GM23338 (cell line): ENCODE results near the gene GBF1. TPM values are rescaled to one million over a fixed set of nuclear protein-coding genes. Genes with fewer than 3 reads are reported as not detected.

Source experiments
- ATAC-seq: fragments of 200-7000 bp; cut with Tn5 transposase; 3 replicates; pipeline ENCODE4 v1.9.1; 2020
- DNase-seq: peaks from one replicate; pipeline ENCODE4 v3.0.0-alpha.2; 2015; ENCODE audit warnings: low spot score
- H2AFZ ChIP-seq: fragments of 200-600 bp; sonication (generic); 2 replicates; pipeline ENCODE4 v1.8.0; 2016; ENCODE audit warnings: antibody characterized with exemption, mild to moderate bottlenecking, moderate library complexity
- H3F3A ChIP-seq: fragments of 200-600 bp; sonication (generic); replicated peaks from 2 replicates; pipeline ENCODE4 v1.8.0; 2017; ENCODE audit warnings: antibody characterized with exemption, mixed run types, low read depth
- H3K27ac ChIP-seq: fragments of 200-600 bp; sonication (generic); 2 replicates; pipeline ENCODE4 v1.6.1; 2016; ENCODE audit warnings: low read depth
- H3K27me3 ChIP-seq: fragments of 200-600 bp; sonication (generic); 2 replicates; pipeline ENCODE4 v1.8.0; 2016; ENCODE audit warnings: mild to moderate bottlenecking, mixed run types, moderate library complexity; ENCODE audit not compliant: insufficient read depth
- H3K36me3 ChIP-seq: fragments of 200-600 bp; sonication (generic); 2 replicates; pipeline ENCODE4 v1.8.0; 2016; ENCODE audit warnings: mild to moderate bottlenecking; ENCODE audit not compliant: insufficient read depth
- H3K4me1 ChIP-seq: fragments of 200-600 bp; sonication (generic); 2 replicates; pipeline ENCODE4 v1.8.0; 2016; ENCODE audit warnings: mild to moderate bottlenecking, moderate library complexity; ENCODE audit not compliant: insufficient read depth
- H3K4me2 ChIP-seq: fragments of 200-600 bp; sonication (generic); 2 replicates; pipeline ENCODE4 v1.7.1; 2017; ENCODE audit warnings: mixed run types
- H3K4me3 ChIP-seq: fragments of 200-600 bp; sonication (generic); 2 replicates; pipeline ENCODE4 v1.6.1; 2016; ENCODE audit warnings: mixed run types
- H3K79me2 ChIP-seq: fragments of 200-600 bp; sonication (generic); replicated peaks from 2 replicates; pipeline ENCODE4 v1.8.0; 2017; ENCODE audit warnings: mild to moderate bottlenecking; ENCODE audit not compliant: insufficient read depth
- H3K9me2 ChIP-seq: fragments of 200-600 bp; sonication (generic); 2 replicates; pipeline ENCODE4 v1.8.0; 2017; ENCODE audit not compliant: insufficient read depth
- H4K20me1 ChIP-seq: fragments of 200-600 bp; sonication (generic); replicated peaks from 2 replicates; pipeline ENCODE4 v1.8.0; 2017; ENCODE audit warnings: mild to moderate bottlenecking; ENCODE audit not compliant: insufficient read depth
- H3K27ac Mint-ChIP-seq: 2 replicates; pipeline ENCODE4 v1.8.0; 2020; ENCODE audit warnings: inconsistent platforms, mild to moderate bottlenecking, moderate library complexity, mixed read lengths
- H3K27me3 Mint-ChIP-seq: 3 replicates; pipeline ENCODE4 v1.8.0; 2022; ENCODE audit warnings: low read depth, mild to moderate bottlenecking, moderate library complexity, mixed read lengths, inconsistent platforms; ENCODE audit not compliant: insufficient read depth, poor library complexity
- H3K36me3 Mint-ChIP-seq: 3 replicates; pipeline ENCODE4 v1.8.0; 2021; ENCODE audit warnings: low read depth, mild to moderate bottlenecking, inconsistent platforms, moderate library complexity, mixed read lengths
- H3K4me1 Mint-ChIP-seq: 3 replicates; pipeline ENCODE4 v1.8.0; 2020; ENCODE audit warnings: mild to moderate bottlenecking, inconsistent platforms, mixed read lengths
- H3K4me3 Mint-ChIP-seq: 3 replicates; pipeline ENCODE4 v1.8.0; 2021; ENCODE audit warnings: moderate library complexity, mild to moderate bottlenecking, inconsistent platforms, mixed read lengths
- H3K9me3 Mint-ChIP-seq: 3 replicates; pipeline ENCODE4 v1.8.0; 2020; ENCODE audit warnings: moderate library complexity, mild to moderate bottlenecking, inconsistent platforms, mixed read lengths
- CREB1 ChIP-seq: fragments of 250-450 bp; sonication (Bioruptor Pico); IDR thresholded peaks from 2 replicates; pipeline ENCODE4 v1.5.0; 2020; ENCODE audit warnings: low read depth, mild to moderate bottlenecking, moderate library complexity
- CTCF ChIP-seq, 2 experiments: fragments of 200-600 bp in 1 of 2; sonication (generic) in 1 of 2; conservative IDR thresholded peaks; 2 replicates each; pipeline versions ENCODE4 v1.5.1 to v1.6.1; 2016 to 2017; ENCODE audit warnings: antibody characterized with exemption in 2 of 2, low read depth in 2 of 2, mild to moderate bottlenecking in 2 of 2, moderate library complexity in 1 of 2
- ETS1 ChIP-seq: IDR thresholded peaks from 2 replicates; pipeline ENCODE4 v1.6.1; 2016; ENCODE audit warnings: antibody characterized with exemption
- EZH2 ChIP-seq: fragments of 200-600 bp; sonication (generic); IDR thresholded peaks from one replicate; pipeline ENCODE4 v1.8.0; 2017; ENCODE audit warnings: antibody characterized with exemption, mild to moderate bottlenecking, low read depth; ENCODE audit not compliant: unreplicated experiment
- EZH2phosphoT487 ChIP-seq: fragments of 200-600 bp; sonication (generic); IDR thresholded peaks from one replicate; pipeline ENCODE4 v1.8.1; 2018; ENCODE audit warnings: antibody characterized with exemption; ENCODE audit not compliant: unreplicated experiment
- JUNB ChIP-seq: IDR thresholded peaks from one replicate; pipeline ENCODE4 v1.6.1; 2016; ENCODE audit warnings: antibody characterized with exemption; ENCODE audit not compliant: unreplicated experiment
- NANOG ChIP-seq: IDR thresholded peaks from 2 replicates; pipeline ENCODE4 v1.6.1; 2016; ENCODE audit warnings: antibody characterized with exemption, borderline replicate concordance
- POLR2AphosphoS5 ChIP-seq: IDR thresholded peaks from 2 replicates; pipeline ENCODE4 v1.6.1; 2016; ENCODE audit warnings: antibody characterized with exemption, low read depth
- STAT1 ChIP-seq: IDR thresholded peaks from one replicate; pipeline ENCODE4 v1.6.1; 2016; ENCODE audit warnings: antibody characterized with exemption; ENCODE audit not compliant: unreplicated experiment
- ZNF114 ChIP-seq: fragments of 250-450 bp; sonication (Bioruptor Pico); IDR thresholded peaks from 2 replicates; pipeline ENCODE4 v1.5.0; 2020; ENCODE audit warnings: mild to moderate bottlenecking, moderate library complexity
- ZNF331 ChIP-seq: fragments of 250-450 bp; sonication (Bioruptor Pico); IDR thresholded peaks from 2 replicates; pipeline ENCODE4 v1.5.0; 2020; ENCODE audit warnings: low read depth, mild to moderate bottlenecking, moderate library complexity
- polyA plus RNA-seq: library from polyadenylated mRNA; unstranded; fragments of >200 nt; fragmentation: Nextera tagmentation; extraction: Ambion mirVana; gene quantifications from 2 replicates; pipeline ENCODE4 v1.2.1, GENCODE V29; 2016
- total RNA-seq: library from RNA; depleted of rRNA; stranded (reverse); fragments of >200 nt; shearing (Covaris generic); gene quantifications from 2 replicates; pipeline ENCODE4 v1.2.3, GENCODE V29; 2014
- TF ChIP-seq, protein P1 (sequence below): fragments of 250-450 bp; sonication (Bioruptor Pico); IDR thresholded peaks from 2 replicates; pipeline ENCODE4 v1.5.0; 2020; ENCODE audit warnings: mild to moderate bottlenecking, moderate library complexity
- TF ChIP-seq, protein P2 (sequence below): IDR thresholded peaks from one replicate; pipeline ENCODE4 v1.6.1; 2018; ENCODE audit warnings: antibody characterized with exemption; ENCODE audit not compliant: unreplicated experiment

GBF1 gene
- total and polyA plus RNA-seq, 2 experiments from 2014 or later: 6.5 to 27.2 TPM

DNA sequence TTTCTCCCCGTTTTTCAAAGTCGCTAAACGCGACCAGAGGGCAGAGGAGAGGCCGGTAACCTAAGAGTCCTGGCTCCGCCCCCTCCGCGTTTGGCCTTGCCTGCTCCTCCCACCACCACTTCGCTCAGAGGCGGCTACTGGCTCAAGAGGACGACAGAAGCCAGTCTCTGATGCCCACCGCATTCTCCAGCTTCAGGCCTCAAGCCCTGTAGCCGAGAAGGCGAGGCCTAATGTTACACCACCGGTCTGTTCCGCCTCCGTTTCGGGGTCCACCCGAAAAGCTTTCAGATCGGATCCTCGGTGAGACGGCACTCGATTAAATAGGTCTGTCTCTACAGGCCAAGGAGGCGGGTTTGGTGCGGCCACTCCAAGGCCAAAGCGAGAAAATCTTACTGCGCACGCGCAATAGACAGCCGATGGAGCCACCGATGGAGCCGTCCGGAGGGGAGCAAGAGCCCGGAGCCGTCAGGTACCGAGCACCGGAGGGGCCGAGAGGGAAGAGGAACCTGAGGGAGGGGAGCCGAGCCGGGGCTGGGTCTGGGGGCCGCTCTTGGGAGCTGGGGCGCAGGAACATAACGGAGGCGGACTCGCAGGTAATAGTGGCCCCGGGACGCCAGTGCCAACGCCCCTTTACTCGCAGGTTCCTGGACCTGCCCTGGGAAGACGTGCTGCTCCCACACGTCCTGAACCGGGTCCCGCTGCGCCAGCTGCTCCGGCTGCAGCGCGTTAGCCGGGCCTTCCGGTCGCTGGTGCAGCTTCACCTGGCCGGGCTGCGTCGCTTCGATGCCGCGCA is 175.6 kb downstream of the GBF1 start, which contains the start of gene FBXL15:
TSS of gene FBXL15 (plus strand) at position 123 of the 793 bp plus-strand sequence. CDS start at position 417, 294 bp downstream.
- Histone ChIP-seq H3K27me3 (0 out of 2 replicates have a peak, but pooled peaks cover 6% of the 10 kb centered on the region), H3F3A (peaks cover 27% of the 10 kb centered on the region), H3K27ac (peak within 1 kb of the TSS; percentile 95), H3K4me2 (peak within 1 kb of the TSS; percentile 100), H4K20me1 (no peaks in the 10 kb centered on the region; the same call in none of the 2 replicates), H3K36me3 (no peaks in the 10 kb centered on the region; the same call in 1 of the 2 replicates), H3K4me3 (peak within 1 kb of the TSS; percentile 82), H3K79me2 (no peaks in the 10 kb centered on the region), H2AFZ (peak within 1 kb of the TSS; percentile 95), H3K9me2 (no peaks in the 10 kb centered on the region), H3K4me1 (peaks cover 15% of the 10 kb centered on the region)
- ATAC-seq (peak; percentile 33), DNase-seq (peak; percentile 98)
- TF ChIP-seq CTCF (conservative IDR thresholded peaks at IDR 0.05; ENCODE audit: low read depth in 2 of 2) (no peak), JUNB (no peak), ZNF331 (no peak), EZH2 (no peak), ZNF114 (CRISPR knock-in tag) (no peak), NANOG (no peak), ETS1 (peak; percentile 72; the same call in 1 of the 2 replicates), CREB1 (peak; percentile 70; the same call in 1 of the 2 replicates), STAT1 (no peak), EZH2phosphoT487 (no peak), POLR2AphosphoS5 (peak; percentile 84)
- TF ChIP-seq, protein P1, sequence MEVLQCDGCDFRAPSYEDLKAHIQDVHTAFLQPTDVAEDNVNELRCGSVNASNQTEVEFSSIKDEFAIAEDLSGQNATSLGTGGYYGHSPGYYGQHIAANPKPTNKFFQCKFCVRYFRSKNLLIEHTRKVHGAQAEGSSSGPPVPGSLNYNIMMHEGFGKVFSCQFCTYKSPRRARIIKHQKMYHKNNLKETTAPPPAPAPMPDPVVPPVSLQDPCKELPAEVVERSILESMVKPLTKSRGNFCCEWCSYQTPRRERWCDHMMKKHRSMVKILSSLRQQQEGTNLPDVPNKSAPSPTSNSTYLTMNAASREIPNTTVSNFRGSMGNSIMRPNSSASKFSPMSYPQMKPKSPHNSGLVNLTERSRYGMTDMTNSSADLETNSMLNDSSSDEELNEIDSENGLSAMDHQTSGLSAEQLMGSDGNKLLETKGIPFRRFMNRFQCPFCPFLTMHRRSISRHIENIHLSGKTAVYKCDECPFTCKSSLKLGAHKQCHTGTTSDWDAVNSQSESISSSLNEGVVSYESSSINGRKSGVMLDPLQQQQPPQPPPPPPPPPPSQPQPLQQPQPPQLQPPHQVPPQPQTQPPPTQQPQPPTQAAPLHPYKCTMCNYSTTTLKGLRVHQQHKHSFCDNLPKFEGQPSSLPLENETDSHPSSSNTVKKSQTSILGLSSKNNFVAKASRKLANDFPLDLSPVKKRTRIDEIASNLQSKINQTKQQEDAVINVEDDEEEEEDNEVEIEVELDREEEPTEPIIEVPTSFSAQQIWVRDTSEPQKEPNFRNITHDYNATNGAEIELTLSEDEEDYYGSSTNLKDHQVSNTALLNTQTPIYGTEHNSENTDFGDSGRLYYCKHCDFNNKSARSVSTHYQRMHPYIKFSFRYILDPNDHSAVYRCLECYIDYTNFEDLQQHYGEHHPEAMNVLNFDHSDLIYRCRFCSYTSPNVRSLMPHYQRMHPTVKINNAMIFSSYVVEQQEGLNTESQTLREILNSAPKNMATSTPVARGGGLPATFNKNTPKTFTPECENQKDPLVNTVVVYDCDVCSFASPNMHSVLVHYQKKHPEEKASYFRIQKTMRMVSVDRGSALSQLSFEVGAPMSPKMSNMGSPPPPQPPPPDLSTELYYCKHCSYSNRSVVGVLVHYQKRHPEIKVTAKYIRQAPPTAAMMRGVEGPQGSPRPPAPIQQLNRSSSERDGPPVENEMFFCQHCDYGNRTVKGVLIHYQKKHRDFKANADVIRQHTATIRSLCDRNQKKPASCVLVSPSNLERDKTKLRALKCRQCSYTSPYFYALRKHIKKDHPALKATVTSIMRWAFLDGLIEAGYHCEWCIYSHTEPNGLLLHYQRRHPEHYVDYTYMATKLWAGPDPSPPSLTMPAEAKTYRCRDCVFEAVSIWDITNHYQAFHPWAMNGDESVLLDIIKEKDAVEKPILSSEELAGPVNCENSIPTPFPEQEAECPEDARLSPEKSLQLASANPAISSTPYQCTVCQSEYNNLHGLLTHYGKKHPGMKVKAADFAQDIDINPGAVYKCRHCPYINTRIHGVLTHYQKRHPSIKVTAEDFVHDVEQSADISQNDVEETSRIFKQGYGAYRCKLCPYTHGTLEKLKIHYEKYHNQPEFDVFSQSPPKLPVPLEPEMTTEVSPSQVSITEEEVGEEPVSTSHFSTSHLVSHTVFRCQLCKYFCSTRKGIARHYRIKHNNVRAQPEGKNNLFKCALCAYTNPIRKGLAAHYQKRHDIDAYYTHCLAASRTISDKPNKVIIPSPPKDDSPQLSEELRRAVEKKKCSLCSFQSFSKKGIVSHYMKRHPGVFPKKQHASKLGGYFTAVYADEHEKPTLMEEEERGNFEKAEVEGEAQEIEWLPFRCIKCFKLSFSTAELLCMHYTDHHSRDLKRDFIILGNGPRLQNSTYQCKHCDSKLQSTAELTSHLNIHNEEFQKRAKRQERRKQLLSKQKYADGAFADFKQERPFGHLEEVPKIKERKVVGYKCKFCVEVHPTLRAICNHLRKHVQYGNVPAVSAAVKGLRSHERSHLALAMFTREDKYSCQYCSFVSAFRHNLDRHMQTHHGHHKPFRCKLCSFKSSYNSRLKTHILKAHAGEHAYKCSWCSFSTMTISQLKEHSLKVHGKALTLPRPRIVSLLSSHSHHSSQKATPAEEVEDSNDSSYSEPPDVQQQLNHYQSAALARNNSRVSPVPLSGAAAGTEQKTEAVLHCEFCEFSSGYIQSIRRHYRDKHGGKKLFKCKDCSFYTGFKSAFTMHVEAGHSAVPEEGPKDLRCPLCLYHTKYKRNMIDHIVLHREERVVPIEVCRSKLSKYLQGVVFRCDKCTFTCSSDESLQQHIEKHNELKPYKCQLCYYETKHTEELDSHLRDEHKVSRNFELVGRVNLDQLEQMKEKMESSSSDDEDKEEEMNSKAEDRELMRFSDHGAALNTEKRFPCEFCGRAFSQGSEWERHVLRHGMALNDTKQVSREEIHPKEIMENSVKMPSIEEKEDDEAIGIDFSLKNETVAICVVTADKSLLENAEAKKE: no peak
- TF ChIP-seq, protein P2, sequence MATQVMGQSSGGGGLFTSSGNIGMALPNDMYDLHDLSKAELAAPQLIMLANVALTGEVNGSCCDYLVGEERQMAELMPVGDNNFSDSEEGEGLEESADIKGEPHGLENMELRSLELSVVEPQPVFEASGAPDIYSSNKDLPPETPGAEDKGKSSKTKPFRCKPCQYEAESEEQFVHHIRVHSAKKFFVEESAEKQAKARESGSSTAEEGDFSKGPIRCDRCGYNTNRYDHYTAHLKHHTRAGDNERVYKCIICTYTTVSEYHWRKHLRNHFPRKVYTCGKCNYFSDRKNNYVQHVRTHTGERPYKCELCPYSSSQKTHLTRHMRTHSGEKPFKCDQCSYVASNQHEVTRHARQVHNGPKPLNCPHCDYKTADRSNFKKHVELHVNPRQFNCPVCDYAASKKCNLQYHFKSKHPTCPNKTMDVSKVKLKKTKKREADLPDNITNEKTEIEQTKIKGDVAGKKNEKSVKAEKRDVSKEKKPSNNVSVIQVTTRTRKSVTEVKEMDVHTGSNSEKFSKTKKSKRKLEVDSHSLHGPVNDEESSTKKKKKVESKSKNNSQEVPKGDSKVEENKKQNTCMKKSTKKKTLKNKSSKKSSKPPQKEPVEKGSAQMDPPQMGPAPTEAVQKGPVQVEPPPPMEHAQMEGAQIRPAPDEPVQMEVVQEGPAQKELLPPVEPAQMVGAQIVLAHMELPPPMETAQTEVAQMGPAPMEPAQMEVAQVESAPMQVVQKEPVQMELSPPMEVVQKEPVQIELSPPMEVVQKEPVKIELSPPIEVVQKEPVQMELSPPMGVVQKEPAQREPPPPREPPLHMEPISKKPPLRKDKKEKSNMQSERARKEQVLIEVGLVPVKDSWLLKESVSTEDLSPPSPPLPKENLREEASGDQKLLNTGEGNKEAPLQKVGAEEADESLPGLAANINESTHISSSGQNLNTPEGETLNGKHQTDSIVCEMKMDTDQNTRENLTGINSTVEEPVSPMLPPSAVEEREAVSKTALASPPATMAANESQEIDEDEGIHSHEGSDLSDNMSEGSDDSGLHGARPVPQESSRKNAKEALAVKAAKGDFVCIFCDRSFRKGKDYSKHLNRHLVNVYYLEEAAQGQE: peak; percentile 41
- H3K27ac Mint-ChIP-seq: peak within 1 kb of the TSS; percentile 97
- H3K9me3 Mint-ChIP-seq: no peaks in the 10 kb centered on the region; the same call in 2 of the 3 replicates
- peak within 1 kb of the TSS; percentile 97 for H3K4me3 Mint-ChIP-seq
- peaks cover 16% of the 10 kb centered on the region for H3K36me3 Mint-ChIP-seq
- H3K27me3 Mint-ChIP-seq: peaks cover 40% of the 10 kb centered on the region
- peaks cover 19% of the 10 kb centered on the region for H3K4me1 Mint-ChIP-seq
